PC-9 (cell line): ENCODE data around the gene FILIP1L. TPM values are rescaled to one million over a fixed set of nuclear protein-coding genes. Genes with fewer than 3 reads are reported as not detected.

Experiments used
- BruUV-seq: library from RNA; stranded (reverse); fragments of 400-500 nt; replicated peaks from 2 replicates; lab custom pipeline; 2021; lab: Mats Ljungman, UMichigan
- CTCF ChIA-PET: fragments of 300-600 bp; sonication (Branson Sonifier 250); formaldehyde crosslinking; loops from one replicate; lab custom pipeline; 2022; ENCODE audit warnings: antibody characterized with exemption; lab: Charles Lee
- POLR2A ChIA-PET: fragments of 300-600 bp; sonication (Branson Sonifier 250); formaldehyde crosslinking; loops from one replicate; lab custom pipeline; 2022; ENCODE audit warnings: antibody characterized with exemption; ENCODE audit not compliant: unreplicated experiment; lab: Charles Lee
- DNase-seq, 2 experiments: peaks; one replicate each; pipeline versions ENCODE4 v3.0.0 to v3.0.0-alpha.2; 2015 to 2022; ENCODE audit warnings: mixed read lengths in 1 of 2
- H2AFZ ChIP-seq: fragments of 200-600 bp; sonication (generic); 2 replicates; pipeline ENCODE4 v1.8.1; 2017; ENCODE audit warnings: antibody characterized with exemption
- H3F3A ChIP-seq: fragments of 200-600 bp; sonication (generic); 2 replicates; pipeline ENCODE4 v1.8.1; 2017; ENCODE audit warnings: antibody characterized with exemption, mild to moderate bottlenecking, low read depth; ENCODE audit not compliant: insufficient read depth
- H3K27ac ChIP-seq: fragments of 200-600 bp; sonication (generic); 2 replicates; pipeline ENCODE4 v1.6.1; 2016; ENCODE audit warnings: mixed run types
- H3K27me3 ChIP-seq: fragments of 200-600 bp; sonication (generic); 2 replicates; pipeline ENCODE4 v1.6.1; 2016; ENCODE audit warnings: low read depth, mixed run types; ENCODE audit not compliant: insufficient read depth
- H3K36me3 ChIP-seq: fragments of 200-600 bp; sonication (generic); 2 replicates; pipeline ENCODE4 v1.6.1; 2016; ENCODE audit warnings: low read depth, mixed run types
- H3K4me1 ChIP-seq: fragments of 200-600 bp; sonication (generic); replicated peaks from 2 replicates; pipeline ENCODE4 v1.6.1; 2016; ENCODE audit warnings: mixed run types; ENCODE audit not compliant: insufficient read depth
- H3K4me2 ChIP-seq: fragments of 200-600 bp; sonication (generic); 2 replicates; pipeline ENCODE4 v1.6.1; 2017; ENCODE audit warnings: mixed run types
- H3K4me3 ChIP-seq: fragments of 200-600 bp; sonication (generic); 2 replicates; pipeline ENCODE4 v1.6.1; 2016; ENCODE audit warnings: mixed run types
- H3K79me2 ChIP-seq: fragments of 200-600 bp; sonication (generic); 2 replicates; pipeline ENCODE4 v1.6.1; 2017; ENCODE audit warnings: low read depth, mixed run types
- H3K9me2 ChIP-seq: fragments of 200-600 bp; sonication (generic); 2 replicates; pipeline ENCODE4 v1.8.1; 2017; ENCODE audit warnings: mild to moderate bottlenecking; ENCODE audit not compliant: insufficient read depth
- H3K9me3 ChIP-seq: fragments of 200-600 bp; sonication (generic); 2 replicates; pipeline ENCODE4 v1.8.1; 2016; ENCODE audit warnings: low read depth; ENCODE audit not compliant: insufficient read depth
- H4K20me1 ChIP-seq: fragments of 200-600 bp; sonication (generic); 2 replicates; pipeline ENCODE4 v1.8.1; 2017; ENCODE audit not compliant: insufficient read depth
- CTCF ChIP-seq: fragments of 200-600 bp; sonication (generic); conservative IDR thresholded peaks from 2 replicates; pipeline ENCODE4 v1.6.1; 2017; ENCODE audit warnings: mixed run types, antibody characterized with exemption, mild to moderate bottlenecking, moderate library complexity
- EZH2 ChIP-seq: fragments of 200-600 bp; sonication (generic); IDR thresholded peaks from 2 replicates; pipeline ENCODE4 v1.8.0; 2017; ENCODE audit warnings: antibody characterized with exemption, low read depth
- intact Hi-C: fragments of 100-400 bp; cut with micrococcal nuclease; formaldehyde crosslinking; loops from one replicate; pipeline ENCODE4 v1.10.0; 2022; ENCODE audit not compliant: unreplicated experiment
- total RNA-seq: library from RNA; stranded (reverse); gene quantifications from 2 replicates; pipeline ENCODE4 v1.2.3, GENCODE V29; 2021

FILIP1L gene
- total RNA-seq, 1 experiment from 2014 or later = 16.8 TPM

GRCh38 chr3:100125161-100125938 is 11.0 kb upstream of the FILIP1L start:
- peaks cover 7% of the 10 kb centered on the region; the same call in 1 of the 2 replicates for H3F3A ChIP-seq
- H3K79me2 ChIP-seq = no peaks in the 10 kb centered on the region
- ChIA-PET POLR2A (interaction anchor here (0.6 kb wide), 1 partner anchor 250 kb away, joined by 5 read pairs; no protein-coding TSS in a partner anchor), CTCF (no interaction called here)
- no peaks in the 10 kb centered on the region for H3K9me3 ChIP-seq
- peak overlapping the region; percentile 15 for H3K4me2 ChIP-seq
- peak in 1 of 2 experiments; percentile 59 for DNase-seq
- TF ChIP-seq CTCF (no peak), EZH2 (no peak)
- H3K36me3 ChIP-seq = no peaks in the 10 kb centered on the region
- BruUV-seq = no TSS peak
- H3K27ac ChIP-seq = peak overlapping the region; percentile 13; the same call in 1 of the 2 replicates
- H2AFZ ChIP-seq = no peak overlapping the region
- no peak overlapping the region for H3K4me3 ChIP-seq
- H4K20me1 ChIP-seq = no peaks in the 10 kb centered on the region
- peaks cover 14% of the 10 kb centered on the region for H3K4me1 ChIP-seq
- no peaks in the 10 kb centered on the region for H3K9me2 ChIP-seq
- intact Hi-C loops = no loop called here
- no peaks in the 10 kb centered on the region for H3K27me3 ChIP-seq

- no peaks in the 10 kb centered on the region for H3K9me2 ChIP-seq
- no peaks in the 10 kb centered on the region for H3K79me2 ChIP-seq
- H3K27me3 ChIP-seq = no peaks in the 10 kb centered on the region
- peaks cover 14% of the 10 kb centered on the region for H3K4me1 ChIP-seq
- H3K4me3 ChIP-seq = no peak overlapping the region
- intact Hi-C loops = no loop called here
- H4K20me1 ChIP-seq = no peaks in the 10 kb centered on the region
- H3K36me3 ChIP-seq = no peaks in the 10 kb centered on the region
- H3K9me3 ChIP-seq = no peaks in the 10 kb centered on the region
- no peak for DNase-seq
- no peak overlapping the region for H2AFZ ChIP-seq
- ChIA-PET CTCF (interaction anchor here (0.6 kb wide), 1 partner anchor 151 kb away, joined by 4 read pairs; no protein-coding TSS in a partner anchor), POLR2A (no interaction called here)
- H3K27ac ChIP-seq = no peak overlapping the region
- H3F3A ChIP-seq = peaks cover 7% of the 10 kb centered on the region; the same call in 1 of the 2 replicates
- TF ChIP-seq EZH2 = no peak
- TF ChIP-seq CTCF = no peak
- no TSS peak for BruUV-seq
- no peak overlapping the region for H3K4me2 ChIP-seq
Measured at GRCh38 chr3:100124201-100124761, 10.0 kb upstream of the FILIP1L start.

- no peaks in the 10 kb centered on the region for H3K27me3 ChIP-seq
- H3K36me3 ChIP-seq = no peaks in the 10 kb centered on the region
- H3F3A ChIP-seq = peaks cover 7% of the 10 kb centered on the region; the same call in 1 of the 2 replicates
- ChIA-PET CTCF (no interaction called here), POLR2A (no interaction called here)
- no TSS peak for BruUV-seq
- peaks cover 14% of the 10 kb centered on the region for H3K4me1 ChIP-seq
- H3K4me2 ChIP-seq = no peak overlapping the region
- no peak overlapping the region for H2AFZ ChIP-seq
- no peaks in the 10 kb centered on the region for H4K20me1 ChIP-seq
- TF ChIP-seq EZH2 (no peak), CTCF (no peak)
- intact Hi-C loops = no loop called here
- H3K9me2 ChIP-seq = no peaks in the 10 kb centered on the region
- H3K4me3 ChIP-seq = no peak overlapping the region
- no peak for DNase-seq
- no peaks in the 10 kb centered on the region for H3K79me2 ChIP-seq
- H3K27ac ChIP-seq = no peak overlapping the region
- H3K9me3 ChIP-seq = no peaks in the 10 kb centered on the region
Measured at GRCh38 chr3:100123112-100123511, 8.8 kb upstream of the FILIP1L start.
